NCI-H748 (cell line): Measurements from ENCODE around the gene RNASEL.

Source experiments
- DNase-seq: peaks from one replicate; lab custom pipeline; 2025; ENCODE audit not compliant: unreplicated experiment; lab: John Stamatoyannopoulos, UW

RNASEL gene

DNA sequence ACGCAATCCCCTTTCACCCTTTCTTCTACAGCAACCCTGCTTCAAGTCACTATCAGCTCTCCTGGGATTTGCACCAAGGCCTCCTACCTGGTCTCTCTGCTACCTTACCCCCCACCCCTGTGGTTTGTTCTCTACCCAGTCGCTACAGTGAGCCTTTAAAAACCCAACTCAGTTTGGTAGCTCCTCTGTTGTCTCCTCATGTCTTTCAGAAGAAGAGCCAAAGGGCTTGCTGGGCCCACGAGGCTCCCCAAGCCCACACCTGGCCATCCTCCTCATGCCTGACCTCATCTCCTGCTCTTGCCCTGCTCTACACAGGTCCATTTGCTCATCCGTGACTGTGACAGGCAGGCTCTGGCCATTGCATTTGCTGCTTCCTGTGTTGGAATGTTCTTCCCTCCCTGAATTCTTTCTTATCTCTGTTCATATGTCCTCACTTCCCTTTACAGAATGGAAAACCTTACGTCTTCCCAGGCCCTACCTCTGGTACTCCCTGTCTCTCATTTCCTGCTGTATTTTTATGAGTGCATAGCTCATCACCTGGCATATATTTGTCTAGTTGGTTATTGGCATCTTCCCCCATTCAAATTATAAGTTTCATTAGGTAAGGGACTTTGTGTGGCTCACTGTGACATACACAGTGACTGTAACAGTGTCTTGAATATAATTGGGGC is 11.8 kb upstream of the RNASEL start:
- DNase-seq: no peak

DNA sequence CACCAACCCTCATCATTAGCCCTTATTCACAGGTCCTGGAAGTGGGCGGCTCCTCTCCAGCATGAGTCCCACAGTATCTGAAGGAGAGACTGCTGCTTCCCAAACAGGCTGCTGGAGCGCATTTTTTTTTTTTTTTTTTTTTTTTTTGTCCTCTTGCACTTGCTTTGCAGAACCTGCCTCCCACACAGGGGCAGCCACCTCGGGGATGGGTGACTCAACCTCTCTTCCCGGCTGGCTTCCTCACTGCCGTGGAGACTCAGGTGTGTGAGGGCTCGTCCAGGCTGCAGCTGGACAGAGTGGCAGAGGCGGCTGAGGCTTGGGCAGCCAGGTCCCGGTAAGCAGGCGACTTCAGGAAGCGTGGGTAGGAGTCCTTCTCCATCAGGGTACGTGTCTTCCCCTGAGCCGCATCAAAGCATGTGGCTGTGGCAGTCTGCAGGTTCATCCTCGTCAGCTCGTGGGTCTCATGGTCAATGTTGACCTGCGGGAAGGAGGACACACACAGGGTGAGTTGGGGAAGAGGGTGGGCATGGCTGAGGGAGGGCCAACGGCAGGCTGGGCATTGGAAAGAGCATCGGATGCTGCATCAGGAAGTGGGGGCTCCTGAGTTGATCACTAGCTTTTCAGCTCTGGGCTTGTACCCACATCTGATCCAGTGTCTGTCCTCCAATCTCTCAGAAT is 11.1 kb upstream of the RNASEL start:
- DNase-seq: no peak

GRCh38 chr1:182599339-182599738 is 10.3 kb upstream of the RNASEL start:
- peak; percentile 21 for DNase-seq

DNA sequence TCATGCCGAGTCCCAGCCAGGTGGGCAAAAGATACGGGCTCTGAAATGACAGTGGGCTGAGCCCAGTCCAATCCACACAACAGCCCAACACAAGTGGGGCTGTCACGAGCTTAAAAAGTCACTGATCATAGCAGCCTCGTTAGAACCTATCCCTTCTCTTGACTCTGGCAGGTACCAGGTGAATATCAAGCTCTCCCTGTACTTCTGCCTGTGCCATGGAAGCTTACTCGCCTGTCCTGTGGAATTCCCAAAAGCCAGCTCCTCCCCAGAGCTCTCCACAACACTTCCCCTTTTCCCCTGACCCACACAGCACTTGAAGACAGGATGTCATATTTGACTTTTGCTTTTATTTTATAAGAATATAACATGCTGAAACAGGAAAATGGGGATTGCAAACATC is 9.2 kb upstream of the RNASEL start:
- no peak for DNase-seq

DNA sequence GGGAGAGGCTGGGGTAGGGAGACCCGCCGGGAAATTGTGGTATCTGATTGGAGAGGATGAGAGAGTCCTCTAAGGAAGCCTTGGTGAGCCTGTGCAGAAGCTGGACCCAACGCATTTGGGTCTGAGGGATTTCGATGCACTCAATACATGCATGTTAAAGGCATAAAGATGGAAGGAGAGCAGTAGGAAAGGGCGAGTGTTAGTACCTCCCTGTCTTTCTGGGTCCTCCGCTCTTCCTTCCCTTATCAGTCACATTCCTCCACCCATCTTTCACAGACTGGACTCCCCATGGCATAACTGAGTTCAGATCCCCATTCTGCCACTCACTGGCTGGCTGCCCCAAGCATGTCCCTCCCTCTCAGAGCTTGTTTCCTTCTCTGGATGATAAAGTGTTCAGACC is 7.9 kb upstream of the RNASEL start:
- DNase-seq: no peak

DNA sequence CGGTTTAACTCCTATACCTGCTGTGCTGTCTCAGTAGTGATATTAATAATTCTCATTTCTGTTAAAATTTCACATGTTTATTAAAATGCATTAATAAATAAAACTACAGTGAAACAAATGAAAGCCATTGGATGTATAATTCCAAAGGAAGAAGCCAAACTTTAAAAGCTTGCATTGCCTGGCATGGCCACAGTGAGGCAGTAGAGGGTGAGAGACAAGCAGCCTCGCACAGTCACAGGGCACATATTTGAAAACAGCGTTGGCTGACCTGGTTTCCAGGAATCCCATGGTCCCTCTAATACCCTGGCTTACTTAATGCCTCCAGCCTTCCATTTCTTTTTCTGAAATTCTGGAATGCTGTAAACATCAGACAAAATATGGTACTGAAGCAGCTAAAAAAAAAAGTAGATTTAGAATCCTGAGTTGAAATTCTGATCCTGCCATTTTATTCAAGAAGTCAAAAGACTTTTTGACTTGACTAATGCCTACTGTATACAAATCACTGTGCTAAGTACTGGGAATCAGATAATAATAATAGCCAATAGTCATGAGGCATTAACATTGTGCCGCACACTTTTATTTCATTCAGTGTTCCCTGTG is 6.7 kb upstream of the RNASEL start:
- peak; percentile 54 for DNase-seq

- DNase-seq: no peak
These were observed 875 bp upstream of the RNASEL start for GRCh38 chr1:182589931-182590330.

DNA sequence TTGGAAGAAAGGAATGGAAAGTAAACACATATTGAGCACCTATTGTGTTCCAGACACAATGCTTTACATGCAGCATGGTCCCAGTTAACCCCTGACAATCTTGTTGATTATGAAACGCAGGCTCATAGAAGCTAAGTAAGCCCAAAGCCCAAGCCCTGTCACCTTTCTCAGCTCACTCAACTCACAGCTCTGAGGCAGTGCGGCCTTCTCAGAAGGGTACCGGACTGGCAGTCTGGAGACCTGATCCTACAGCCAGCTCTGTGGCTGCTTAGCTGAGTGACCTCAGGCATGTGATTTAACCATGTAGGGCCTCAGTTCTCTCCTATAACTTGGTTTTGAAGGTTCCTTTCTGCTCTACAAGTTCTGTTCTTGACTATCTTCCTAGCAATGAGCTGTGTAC is 464 bp upstream of the RNASEL start:
- DNase-seq: no peak

GRCh38 chr1:182587666-182588499 is 1.2 kb downstream of the RNASEL start:
- DNase-seq: no peak

- DNase-seq: no peak
These were observed 2.0 kb downstream of the RNASEL start for GRCh38 chr1:182587093-182587492.

DNA sequence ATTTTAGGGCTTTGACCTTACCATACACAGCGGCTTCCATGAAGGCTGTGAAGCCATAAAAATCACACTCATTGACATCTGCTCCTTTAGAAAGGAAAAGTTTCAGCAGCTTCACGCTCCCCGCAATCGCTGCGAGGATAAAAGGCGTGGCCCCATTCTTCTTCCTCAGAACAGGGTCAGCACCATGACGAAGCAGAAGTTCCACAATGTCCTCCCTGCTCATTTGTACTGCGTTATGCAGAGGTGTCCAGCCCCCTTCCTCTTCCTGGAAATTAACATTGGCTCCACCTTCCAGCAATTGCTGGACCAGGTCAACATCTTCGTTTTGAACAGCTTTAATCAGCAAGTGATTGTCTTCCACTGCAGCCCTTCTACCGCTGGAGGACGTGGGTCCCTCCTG is 2.7 kb downstream of the RNASEL start:
- DNase-seq: no peak

DNA sequence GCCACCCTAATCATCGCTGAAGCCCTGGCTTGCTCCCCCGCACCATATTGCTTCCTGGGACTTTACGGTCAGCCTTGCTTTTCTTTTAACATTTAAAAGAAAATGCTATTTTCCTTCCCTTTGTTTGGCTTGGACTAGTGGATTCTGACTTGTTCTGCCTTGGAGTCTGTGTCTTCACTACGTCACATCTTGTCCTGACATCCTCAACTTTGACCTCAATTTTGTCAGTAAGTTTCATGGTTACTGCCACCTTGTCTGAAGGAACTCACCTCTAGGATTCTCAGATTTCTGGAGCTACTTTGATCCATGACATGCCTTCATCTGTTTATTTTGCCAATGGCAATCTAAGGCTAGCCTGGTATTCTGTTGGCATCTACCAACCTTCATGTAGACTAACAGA is 4.3 kb downstream of the RNASEL start:
- DNase-seq: no peak

DNA sequence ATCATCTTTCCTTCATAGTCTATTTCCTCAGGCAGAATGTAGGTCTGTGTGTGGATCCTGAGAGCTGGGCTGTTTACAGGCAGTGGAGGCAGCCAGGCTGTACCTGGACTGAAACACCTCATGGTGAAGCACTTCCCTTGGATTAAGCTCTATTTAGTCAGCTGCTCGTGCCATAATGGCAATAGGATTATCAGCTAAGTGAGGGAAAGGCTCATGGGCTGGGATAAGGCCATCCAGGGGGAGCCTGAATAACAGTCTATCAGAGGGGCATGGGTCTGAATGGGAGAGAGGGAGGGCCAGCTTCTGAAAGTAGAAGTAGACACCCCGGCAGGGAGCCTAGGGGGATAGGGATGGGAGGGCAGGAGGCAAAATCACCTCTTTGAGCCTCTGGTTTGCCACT is 8.3 kb downstream of the RNASEL start:
- no peak for DNase-seq

- DNase-seq: no peak
These were observed 13.4 kb downstream of the RNASEL start for GRCh38 chr1:182575540-182576149.

DNA sequence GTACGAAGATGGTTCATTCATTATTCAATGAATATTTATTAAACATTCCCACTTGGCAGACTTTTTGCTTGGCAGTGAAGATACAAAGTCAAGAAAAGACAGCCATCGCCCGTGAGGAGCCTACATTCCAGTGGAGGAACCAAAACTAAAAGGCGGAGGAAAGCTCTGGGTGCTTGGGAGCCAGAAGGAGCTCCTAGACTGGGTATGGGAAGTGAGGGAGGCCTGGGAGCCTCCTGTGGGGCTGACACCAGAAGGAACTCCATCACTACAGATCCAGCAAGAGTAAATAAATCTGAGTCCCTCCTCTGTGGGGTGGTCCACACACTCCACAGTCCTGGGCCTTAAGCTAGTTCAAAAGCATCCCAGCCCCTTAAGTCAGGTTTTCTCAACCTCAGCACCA is 14.9 kb downstream of the RNASEL start:
- no peak for DNase-seq

- no peak for DNase-seq
These were observed 18.5 kb downstream of the RNASEL start for GRCh38 chr1:182570611-182570970.

DNA sequence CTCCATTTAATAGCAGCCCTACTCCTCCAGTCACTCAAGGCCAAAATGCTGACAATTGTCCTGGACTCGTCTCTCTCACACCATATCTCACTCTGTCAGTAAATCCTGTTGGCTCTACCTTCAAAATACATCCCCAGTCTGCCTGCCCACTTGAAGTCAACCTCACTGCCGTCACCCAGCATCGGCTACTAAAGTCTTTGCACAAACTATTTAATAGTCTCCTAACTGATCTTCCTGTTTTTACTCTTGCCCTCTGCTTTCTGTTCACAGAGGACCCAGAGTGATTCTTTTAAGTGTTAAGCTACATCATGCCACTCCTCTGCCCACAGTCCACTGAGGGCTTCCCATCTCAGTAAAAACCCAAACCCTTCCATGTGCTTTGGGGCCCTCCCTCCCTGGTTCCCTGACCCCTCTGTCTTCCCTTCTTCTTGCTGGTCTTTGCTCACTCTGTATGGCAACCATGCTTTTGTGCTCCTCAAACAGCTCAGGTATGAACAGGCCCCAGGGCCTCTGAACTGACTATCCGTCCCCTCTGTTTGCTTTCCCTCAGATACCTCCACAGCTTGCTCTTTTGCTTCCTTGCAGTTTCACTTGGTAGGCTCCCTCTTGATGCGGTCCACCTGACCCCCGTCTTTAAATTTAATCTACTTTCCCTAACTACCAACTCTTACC is 19.0 kb downstream of the RNASEL start:
- DNase-seq: no peak

- DNase-seq: no peak
These were observed 20.3 kb downstream of the RNASEL start for GRCh38 chr1:182568647-182569284.

GRCh38 chr1:182567629-182568028 is 21.4 kb downstream of the RNASEL start:
- DNase-seq: no peak

DNA sequence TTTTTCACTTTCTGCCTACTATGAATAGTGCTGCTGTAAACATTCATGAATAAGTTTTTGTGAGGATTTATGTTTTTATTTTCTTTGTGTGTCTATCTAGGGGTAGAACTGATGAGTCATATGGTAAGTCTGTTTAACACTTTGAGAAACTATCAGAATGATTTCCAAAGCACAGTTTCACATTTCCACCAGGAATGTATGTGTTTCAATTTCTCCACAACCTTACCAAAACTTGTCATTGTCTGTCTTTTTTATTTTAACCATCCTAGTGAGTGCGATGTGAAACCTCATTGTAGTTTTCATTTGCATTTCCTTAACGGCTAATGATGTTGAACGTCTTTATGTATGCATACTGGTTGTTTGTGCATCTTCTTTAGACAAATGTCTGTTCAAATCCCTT is 23.5 kb downstream of the RNASEL start:
- no peak for DNase-seq
